Measurements from ENCODE around the gene MRGPRE.
A peak's percentile ranks its signal among the peaks of the same experiment; 100 is the strongest.
"Not testable (repeated sequence)": the region's sequence is repeated elsewhere in the genome, so short reads cannot be mapped to it uniquely, and the experiment has no call there.

Gene MRGPRE

GRCh38 chr11:3231851-3232744 lies at the start of gene MRGPRE:
MRGPRE (minus strand) TSS chr11:3232417; CDS start chr11:3228799, 3,618 bp downstream.
- DNase-seq, result peak; percentile 78

DNA sequence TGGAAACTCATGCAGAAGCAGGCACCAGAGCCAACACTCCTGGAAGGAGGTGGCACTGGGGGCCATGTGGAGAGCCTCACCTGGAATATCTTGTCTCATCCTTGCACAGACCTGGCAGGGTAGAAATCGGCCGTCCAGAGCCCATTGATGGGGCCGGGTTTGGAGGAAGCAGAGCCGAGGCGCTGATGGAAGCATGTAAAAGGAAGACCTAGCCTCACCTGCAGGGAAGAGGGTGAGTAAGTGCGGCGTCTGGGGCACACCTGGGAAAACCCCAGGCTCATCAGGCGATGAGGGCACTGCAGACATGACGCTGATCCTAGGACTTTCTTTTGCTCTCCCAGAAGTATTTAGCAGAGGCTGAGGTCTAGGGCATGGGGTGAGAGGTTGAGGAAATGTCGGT lies 48.9 kb upstream of the MRGPRE start:
- not testable (repeated sequence) for DNase-seq

DNA sequence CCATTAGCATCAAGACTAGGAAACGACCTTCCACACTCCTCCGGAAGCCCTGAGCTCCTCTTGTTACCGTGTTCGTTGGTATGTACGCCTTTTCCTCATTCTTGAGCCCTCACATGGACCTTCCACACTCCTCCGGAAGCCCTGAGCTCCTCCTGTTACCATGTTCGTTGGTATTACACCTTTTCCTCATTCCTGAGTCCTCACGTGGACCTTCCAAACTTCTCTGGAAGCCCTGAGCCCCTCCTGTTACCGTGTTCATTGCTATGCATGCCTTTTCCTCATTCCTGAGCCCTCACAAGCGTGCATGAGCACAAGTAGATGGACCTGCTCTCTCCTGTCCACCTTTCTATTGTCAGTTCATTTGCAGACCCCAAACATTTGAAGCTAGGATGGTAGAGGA lies 48.4 kb upstream of the MRGPRE start:
- DNase-seq, result not testable (repeated sequence)

DNA sequence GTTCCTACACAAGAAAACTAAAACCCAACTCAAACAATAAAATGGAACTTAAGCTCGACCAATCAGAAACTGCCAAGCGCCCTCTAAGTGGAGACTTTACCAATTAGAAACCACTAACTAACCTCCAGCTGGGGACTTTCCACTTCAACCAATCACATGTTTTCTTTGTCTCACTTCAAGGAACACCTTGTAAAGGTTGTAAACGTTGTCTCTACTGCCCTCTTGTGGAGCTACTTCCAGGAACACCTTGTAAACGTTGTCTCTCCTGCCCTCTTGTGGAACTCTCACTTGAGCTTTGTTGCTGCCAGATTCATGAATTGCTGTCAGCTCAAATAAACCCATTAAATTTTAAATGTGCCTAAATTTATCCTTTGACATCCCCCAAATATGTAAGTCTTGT lies 46.7 kb upstream of the MRGPRE start:
- not testable (repeated sequence) for DNase-seq

- DNase-seq, result not testable (repeated sequence)
These were observed 41.4 kb upstream of the MRGPRE start for GRCh38 chr11:3273629-3274028.

DNA sequence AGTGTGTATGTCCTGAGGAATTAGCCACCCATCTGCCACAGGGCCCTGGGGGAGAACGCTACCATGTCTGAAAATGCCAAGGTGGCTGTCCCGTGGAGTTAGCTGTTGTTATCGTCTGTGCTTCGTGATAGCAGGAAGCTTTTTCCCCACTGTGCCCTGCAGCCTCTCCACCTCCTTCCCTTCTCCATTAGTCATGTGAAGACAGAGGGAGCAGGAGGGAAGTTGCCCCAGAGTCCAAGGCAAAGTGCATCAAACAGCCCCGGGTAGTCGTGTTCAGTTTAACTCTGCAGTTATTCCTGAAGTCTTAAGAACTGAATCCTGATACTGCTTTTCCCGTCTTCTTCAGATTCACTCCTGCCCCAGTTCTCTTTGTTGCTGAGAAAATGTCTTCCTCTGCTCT lies 30.3 kb upstream of the MRGPRE start:
- not testable (repeated sequence) for DNase-seq

DNA sequence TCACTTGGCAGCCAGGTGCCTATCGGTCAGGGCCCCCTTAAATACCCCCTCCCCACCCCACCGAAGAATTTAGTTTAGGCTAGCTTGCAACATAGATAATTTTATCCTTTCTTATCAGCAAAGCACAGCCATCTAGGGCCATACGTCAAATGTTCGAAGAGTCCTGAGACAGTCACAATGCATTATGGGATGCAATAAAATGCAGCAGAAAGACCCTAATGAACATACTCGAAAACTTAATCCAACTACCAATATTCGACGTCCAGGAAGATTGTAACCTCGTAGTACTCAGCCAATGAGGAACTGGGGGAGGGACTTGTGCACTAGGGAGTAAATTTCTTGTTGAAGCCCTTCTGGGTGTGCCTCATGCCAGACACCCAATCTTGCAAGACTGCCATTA lies 29.6 kb upstream of the MRGPRE start:
- not testable (repeated sequence) for DNase-seq

GRCh38 chr11:3257509-3257908 lies 25.3 kb upstream of the MRGPRE start:
- DNase-seq, result not testable (repeated sequence)

DNA sequence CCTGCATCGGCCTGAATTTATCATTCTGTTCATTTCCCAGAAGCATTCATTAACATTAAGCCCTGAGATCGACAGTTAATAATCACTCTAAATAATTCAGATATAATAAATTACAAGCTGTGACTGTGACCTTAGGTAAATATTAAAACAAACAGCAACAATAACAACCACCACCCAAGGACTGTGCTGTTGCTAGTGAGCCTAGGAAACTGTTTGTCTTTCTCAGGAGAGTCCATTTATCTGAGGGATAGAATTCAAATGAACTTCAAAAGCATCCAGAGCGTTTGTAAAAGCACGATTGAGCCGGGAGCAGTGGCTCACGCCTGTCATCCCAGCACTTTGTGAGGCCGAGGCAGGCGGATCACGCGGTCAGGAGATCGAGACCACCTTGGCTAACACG lies 23.0 kb upstream of the MRGPRE start:
- DNase-seq, result not testable (repeated sequence)

DNA sequence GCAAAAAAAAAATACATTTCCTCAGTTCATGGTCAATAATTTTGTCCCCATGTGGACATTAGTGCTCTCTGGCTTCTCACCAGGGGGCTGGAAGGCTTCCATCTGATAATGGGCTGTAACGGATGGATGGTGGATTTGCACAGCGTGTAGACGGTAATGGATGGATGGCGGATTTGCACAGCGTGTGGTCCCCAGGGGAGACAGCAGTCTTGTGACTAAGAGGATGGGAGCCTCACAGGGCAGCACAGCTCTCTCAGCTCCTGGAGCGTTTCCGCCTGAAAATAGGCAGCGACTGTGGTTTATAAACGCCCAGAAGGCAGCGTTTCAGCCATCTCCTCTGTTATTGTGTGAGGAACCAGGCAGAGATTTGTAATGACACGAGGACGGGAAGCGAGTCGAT lies 22.6 kb upstream of the MRGPRE start:
- not testable (repeated sequence) for DNase-seq

- no peak for DNase-seq
These were observed 12.9 kb upstream of the MRGPRE start for GRCh38 chr11:3245071-3245470.

- no peak for DNase-seq
These were observed 11.7 kb upstream of the MRGPRE start for GRCh38 chr11:3243880-3244279.

DNA sequence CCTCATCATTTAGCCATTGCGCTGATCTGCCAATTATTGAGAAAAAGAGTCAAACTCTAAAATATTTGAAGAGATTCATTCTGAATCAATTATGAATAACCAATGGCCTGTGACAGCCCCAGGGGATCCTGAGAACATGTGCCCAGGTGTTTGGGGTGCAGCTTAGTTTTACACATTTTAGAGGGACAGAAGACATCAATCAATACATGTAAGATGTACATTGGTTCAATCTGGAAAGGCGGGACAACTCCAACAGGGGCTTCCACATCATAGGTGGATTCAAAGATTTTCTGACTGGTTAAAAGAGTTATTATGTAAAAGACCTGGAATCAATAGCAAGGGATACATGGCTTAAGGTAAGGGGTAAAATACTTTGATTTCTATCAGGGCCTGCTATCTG lies 4.9 kb upstream of the MRGPRE start:
- DNase-seq, result no peak

DNA sequence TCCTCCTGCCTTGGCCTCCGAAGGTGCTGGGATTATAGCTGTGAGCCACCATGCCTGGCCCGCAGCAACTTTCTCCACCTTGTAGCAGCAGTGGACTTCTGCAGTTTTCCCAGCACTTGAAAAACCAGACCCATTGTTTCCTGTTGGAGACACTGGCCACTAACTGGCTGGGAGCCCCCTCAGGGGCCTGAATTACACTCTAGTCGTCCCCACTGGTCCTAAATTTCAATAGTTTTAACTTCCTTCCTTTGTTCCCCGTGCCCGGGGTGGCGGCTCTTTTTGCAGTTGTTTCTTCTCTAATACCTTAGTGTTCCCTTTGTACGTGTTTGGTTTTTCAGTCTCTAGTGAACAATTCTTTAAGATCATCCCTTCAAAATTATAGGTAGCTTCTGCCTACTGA lies 2.6 kb upstream of the MRGPRE start:
- no peak for DNase-seq

DNA sequence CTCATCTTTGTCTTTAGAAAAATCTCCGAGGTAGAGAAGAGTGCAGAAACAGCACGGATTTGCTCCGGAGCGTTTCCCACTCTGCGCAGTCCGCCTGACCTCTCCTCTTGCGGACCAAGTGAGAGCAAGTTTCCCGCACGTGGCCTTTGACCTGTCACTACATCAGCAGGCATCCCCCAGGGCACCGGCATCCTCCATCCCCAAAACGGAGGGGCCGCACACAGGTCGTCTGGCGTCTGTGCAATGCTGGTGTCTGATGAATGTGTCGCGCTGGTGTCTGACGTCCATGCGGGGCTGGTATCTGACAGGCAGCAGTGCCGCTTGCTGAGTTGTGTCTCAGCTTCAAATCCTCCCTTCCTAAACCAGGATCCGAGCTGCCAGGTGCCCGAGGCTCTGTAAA lies 739 bp upstream of the MRGPRE start:
- no peak for DNase-seq

DNA sequence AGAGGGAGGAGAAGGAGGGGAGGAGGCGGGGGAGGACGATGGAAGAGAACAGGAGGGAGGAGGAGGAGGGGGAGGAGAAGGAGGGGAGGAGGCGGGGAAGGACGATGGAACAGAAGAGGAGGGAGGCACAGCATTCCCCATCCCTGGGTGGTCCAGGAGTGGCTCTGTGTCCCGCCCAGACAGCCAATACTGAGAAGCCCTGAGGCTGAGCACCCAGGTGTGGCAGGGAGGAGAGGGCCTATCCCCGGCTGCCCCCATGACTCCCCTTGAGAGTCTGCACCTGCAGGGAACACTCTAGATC lies 717 bp downstream of the MRGPRE start:
- peak; percentile 69 for DNase-seq

GRCh38 chr11:3230636-3231549 lies 1.3 kb downstream of the MRGPRE start:
- no peak for DNase-seq

DNA sequence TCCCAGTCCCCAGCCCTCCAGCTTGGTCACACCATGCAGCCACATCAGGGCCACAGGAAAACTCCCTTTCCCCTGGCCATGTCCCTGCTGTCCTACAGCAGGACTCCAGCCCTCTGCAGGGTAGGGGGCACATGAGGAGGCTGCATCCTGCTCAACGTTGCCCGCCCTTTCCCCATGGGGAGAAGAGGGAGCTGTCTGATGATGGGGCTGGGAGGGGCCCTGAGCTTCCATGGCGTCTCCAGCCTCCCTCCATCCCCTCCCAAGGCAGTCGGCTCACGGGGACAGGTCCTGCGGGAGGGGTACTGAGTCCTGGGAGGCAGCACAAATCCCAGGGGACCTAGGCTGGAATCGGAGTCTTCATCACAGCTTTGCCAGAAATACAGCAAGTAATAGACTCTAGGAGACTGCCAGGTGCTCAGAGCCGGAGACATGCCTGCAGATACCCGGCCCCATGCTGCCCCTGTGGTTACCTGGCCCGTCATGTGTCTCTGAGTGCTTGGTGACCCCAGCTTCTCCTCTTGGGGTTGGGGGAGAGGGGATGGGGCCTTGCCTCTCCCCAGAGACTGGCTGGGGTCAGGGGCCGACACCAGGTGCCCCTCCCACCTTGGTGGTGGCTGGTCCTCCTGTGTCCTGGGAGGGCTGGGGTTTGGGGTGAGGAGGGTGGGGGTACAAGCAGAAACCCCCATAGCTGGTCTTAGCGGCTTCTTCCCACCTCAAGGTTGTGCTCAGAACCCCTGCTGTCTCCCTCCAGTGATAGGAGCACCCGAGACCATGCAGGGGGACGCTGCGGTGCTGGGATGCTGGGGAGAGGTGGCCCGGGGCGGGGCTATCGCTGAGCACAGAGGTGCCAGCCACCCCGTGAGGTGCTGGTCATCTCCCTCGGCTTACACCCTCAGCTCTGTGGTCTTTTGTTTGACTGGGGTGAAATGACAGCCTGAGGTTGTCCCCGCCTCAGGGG lies 2.3 kb downstream of the MRGPRE start:
- no peak for DNase-seq

DNA sequence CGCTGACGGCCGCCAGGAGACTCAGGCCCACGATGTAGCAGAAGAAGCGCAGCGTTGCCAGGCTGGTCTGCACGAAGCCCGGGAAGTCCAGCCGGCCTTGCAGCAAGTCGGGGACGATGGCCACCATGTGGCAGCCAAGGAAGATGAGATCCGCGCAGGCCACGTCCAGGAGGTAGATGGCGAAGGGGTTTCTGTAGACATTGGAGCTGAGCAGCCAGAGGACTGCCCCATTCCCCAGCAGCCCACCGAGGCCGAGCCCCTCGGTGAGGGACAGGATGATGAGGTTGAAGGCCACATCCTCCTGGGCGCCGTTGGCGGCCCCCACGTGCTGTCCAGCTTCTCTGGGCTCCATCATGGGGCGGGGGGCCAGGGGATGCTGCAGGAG lies 3.8 kb downstream of the MRGPRE start:
- DNase-seq, result no peak

DNA sequence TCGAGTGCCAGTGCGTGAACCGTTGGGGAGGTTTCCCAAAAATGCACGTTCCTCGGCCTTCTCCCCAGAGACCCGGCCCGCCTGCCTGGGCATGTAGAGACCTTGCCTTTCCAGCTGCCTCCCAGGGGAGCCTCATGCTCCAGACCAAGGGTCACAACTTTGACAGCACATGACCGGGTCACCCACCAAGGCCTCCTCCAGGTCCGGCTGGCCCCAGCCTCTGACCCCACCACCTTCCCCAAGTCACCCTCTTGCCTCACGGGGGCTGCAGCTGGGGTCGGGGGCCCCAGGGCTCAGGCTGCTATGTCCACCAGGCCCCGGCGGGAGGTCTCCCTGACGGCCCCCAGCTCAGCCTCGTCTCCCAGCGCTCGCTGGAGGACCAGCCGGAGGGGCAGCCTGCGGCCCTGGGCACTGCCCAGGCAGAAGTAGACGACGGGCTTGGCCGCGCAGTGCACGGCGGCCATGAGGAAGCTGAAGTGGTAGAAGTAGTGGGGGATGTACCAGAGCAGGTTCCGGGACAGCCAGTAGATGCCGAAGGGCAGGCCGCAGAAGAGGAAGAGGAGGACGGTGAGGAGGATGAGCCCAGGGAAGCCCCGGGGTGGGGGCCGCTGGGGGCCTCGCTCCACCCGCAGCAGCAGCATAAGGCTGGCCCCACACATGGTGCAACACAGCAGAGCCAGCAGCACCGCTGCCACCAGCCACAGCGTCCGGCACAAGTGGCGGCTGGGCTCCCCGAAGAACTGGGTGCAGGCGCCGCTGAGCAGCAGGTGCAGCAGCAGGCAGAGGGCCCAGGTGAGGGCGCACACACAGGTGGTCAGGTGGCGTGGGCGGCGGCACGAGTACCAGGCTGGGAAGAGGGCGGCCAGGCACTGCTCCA lies 4.4 kb downstream of the MRGPRE start:
- no peak for DNase-seq

DNA sequence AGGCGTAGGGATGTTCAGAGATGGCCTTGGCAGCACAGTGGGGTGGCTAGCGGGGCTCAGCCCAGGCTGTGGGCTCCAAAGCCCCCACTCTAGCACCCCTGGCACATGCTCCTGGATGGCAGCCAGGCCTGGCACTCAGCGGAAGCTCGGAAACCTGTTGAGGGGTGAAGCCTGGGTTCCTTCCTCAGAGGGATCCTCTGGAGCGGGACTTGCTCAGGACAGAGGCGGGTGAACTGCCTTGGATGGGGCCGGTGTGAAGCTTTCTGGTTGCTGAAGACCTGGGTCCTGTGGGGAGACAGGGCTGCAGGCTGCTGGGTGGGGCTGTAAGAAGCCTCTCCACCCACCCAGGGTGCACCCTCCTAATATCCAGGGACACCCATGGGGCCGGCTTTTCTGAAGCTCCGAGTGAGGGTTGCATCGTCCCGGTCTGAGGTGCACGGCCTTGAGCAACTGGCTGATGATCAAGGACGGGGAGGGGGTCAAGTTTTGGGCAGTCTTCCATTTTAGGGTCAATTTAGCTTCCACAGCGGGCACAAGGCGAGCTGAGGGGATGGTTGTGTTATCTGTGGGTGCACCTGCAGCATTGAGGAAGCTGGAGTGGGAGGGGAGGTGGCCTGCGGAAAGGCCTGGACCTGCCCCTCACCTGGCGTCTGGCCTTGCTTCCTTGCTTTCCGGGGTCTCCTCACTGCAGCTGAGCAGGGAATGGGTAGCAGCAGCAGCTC lies 5.2 kb downstream of the MRGPRE start:
- no peak for DNase-seq
